Peyer's patch (tissue), 4 donors: ENCODE data around the gene TMEM51. TPM values are rescaled to one million over a fixed set of nuclear protein-coding genes. Genes with fewer than 3 reads are reported as not detected.

Experiments
- DNase-seq, 3 donors: peaks; one replicate each; pipeline ENCODE4 v3.0.0-alpha.2; 2017 to 2019
- H3K27ac ChIP-seq, 4 donors: fragments of 200-600 bp; sonication (generic); one replicate each; pipeline ENCODE4 v1.5.1; 2016 to 2019
- H3K27me3 ChIP-seq, 2 donors: fragments of 200-600 bp; sonication (generic); one replicate each; pipeline ENCODE4 v1.5.1; 2019
- H3K36me3 ChIP-seq, 3 donors: fragments of 200-600 bp; sonication (generic); one replicate each; pipeline ENCODE4 v1.5.1; 2016 to 2019
- H3K4me1 ChIP-seq, 4 donors: fragments of 200-600 bp; sonication (generic); one replicate each; pipeline ENCODE4 v1.5.1; 2016 to 2019
- H3K4me3 ChIP-seq, 4 donors: fragments of 200-600 bp; sonication (generic); 1 replicate in 3 of 4; 2 replicates in 1 of 4; pipeline ENCODE4 v1.5.1; 2016 to 2019; ENCODE audit warnings: mild to moderate bottlenecking in 1 of 4
- H3K9me3 ChIP-seq, 4 donors: fragments of 200-600 bp; sonication (generic); one replicate each; pipeline ENCODE4 v1.5.1; 2016 to 2019; ENCODE audit warnings: mild to moderate bottlenecking in 1 of 4
- POLR2A ChIP-seq, 2 donors: fragments of 450-650 bp; IDR thresholded peaks; one replicate each; pipeline ENCODE4 v1.5.1; 2017; ENCODE audit warnings: antibody characterized with exemption in 2 of 2, mild to moderate bottlenecking in 2 of 2, moderate library complexity in 2 of 2
- total RNA-seq, 4 donors: library from RNA; depleted of rRNA; stranded (reverse); fragments of >200 nt; gene quantifications; one replicate each; pipeline ENCODE4 v1.1.0, GENCODE V29; 2016
- TF ChIP-seq, protein P1 (sequence below), 6 experiments: fragments of 450-650 bp in 4 of 6; fragments of 200-600 bp in 2 of 6; sonication (generic) in 1 of 6; IDR thresholded peaks; one replicate each; pipeline ENCODE4 v1.5.1; 2017 to 2019; ENCODE audit warnings: antibody characterized with exemption in 6 of 6, mild to moderate bottlenecking in 3 of 6, moderate library complexity in 1 of 6

TMEM51 gene
- total RNA-seq, 4 donors from 2014 or later: 3.3 to 31.0 (median 20.6) TPM

DNA sequence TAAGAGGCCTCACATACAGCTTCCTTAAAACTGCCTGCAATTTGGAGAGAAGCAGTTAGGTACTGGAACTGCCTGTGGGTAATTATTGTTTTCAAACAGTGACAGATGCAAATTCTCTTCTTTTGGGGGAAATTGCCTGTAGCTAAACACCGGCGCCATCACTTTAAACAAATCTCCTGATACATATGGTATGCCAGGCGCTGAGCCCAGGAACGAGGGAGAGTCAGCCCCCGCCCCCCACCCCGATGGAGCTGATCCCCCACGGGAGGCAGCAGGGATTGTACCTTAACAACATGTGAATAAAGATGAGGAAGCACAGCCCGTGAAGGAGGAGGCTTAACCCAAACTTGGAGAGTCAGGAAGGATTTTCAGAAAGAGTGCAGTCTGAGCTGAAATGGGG lies 7.1 kb downstream of the TMEM51 start:
- Histone ChIP-seq H3K27me3 (no peaks in the 10 kb centered on the region), H3K4me1 (peaks cover 0 to 42% (median 0%) of the 10 kb centered on the region in 4 donors), H3K9me3 (no peaks in the 10 kb centered on the region), H3K36me3 (no peaks in the 10 kb centered on the region), H3K27ac (no peak overlapping the region), H3K4me3 (no peak overlapping the region)
- TF ChIP-seq, protein P1, sequence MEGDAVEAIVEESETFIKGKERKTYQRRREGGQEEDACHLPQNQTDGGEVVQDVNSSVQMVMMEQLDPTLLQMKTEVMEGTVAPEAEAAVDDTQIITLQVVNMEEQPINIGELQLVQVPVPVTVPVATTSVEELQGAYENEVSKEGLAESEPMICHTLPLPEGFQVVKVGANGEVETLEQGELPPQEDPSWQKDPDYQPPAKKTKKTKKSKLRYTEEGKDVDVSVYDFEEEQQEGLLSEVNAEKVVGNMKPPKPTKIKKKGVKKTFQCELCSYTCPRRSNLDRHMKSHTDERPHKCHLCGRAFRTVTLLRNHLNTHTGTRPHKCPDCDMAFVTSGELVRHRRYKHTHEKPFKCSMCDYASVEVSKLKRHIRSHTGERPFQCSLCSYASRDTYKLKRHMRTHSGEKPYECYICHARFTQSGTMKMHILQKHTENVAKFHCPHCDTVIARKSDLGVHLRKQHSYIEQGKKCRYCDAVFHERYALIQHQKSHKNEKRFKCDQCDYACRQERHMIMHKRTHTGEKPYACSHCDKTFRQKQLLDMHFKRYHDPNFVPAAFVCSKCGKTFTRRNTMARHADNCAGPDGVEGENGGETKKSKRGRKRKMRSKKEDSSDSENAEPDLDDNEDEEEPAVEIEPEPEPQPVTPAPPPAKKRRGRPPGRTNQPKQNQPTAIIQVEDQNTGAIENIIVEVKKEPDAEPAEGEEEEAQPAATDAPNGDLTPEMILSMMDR (IDR thresholded peaks at IDR 0.05): no peak
- TF ChIP-seq POLR2A (IDR thresholded peaks at IDR 0.05): no peak
- no peak for DNase-seq

DNA sequence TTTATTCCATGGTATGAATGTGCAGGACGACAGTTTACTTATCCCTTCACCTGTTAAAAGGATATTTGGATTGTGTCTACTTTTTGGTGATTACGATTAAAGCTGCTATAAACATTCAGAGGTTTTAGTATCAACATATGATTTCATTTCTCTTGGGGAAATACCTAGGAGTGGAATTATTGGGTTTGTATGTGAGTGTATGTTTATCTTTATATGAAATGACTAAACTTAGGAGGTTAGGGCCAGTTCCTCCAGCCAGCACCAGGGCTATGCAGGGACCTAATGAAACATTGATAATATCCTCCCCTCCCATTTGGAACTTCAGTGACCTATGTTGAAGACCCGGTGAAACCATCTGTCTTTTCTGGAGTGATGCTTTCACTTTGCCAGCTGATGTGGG lies 13.8 kb downstream of the TMEM51 start:
- Histone ChIP-seq H3K27me3 (no peaks in the 10 kb centered on the region), H3K9me3 (no peaks in the 10 kb centered on the region), H3K27ac (no peak overlapping the region), H3K36me3 (no peaks in the 10 kb centered on the region), H3K4me1 (peaks cover 0 to 16% (median 0%) of the 10 kb centered on the region in 4 donors), H3K4me3 (no peak overlapping the region)
- no peak for DNase-seq
- TF ChIP-seq POLR2A (IDR thresholded peaks at IDR 0.05): no peak
- TF ChIP-seq, protein P1 (IDR thresholded peaks at IDR 0.05): no peak

DNA sequence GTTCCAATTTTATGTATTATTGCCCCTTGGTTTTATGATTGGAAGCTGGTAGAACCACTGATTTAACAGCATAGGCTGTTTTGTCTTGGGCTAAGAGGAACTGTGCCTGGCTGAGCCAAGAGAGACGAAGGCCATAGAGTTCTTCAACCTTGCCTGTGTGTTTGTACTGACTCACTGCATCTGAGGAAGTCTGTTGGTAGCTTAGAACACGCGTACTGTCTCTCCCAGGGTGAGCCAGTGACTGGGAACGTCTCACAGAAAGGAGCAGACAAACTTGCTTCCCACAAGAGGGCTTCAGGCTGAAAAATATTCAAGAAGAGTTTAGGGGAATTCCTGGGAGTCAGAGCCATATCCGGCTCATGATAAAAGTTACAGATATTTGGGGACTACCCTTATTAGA lies 14.9 kb downstream of the TMEM51 start:
- H3K4me1 ChIP-seq: peaks cover 0 to 27% (median 2%) of the 10 kb centered on the region in 4 donors
- H3K9me3 ChIP-seq: no peaks in the 10 kb centered on the region
- H3K27ac ChIP-seq: no peak overlapping the region
- DNase-seq: no peak
- no peaks in the 10 kb centered on the region for H3K27me3 ChIP-seq
- H3K36me3 ChIP-seq: no peaks in the 10 kb centered on the region
- TF ChIP-seq, protein P1 (IDR thresholded peaks at IDR 0.05): no peak
- TF ChIP-seq POLR2A (IDR thresholded peaks at IDR 0.05): no peak
- no peak overlapping the region for H3K4me3 ChIP-seq

DNA sequence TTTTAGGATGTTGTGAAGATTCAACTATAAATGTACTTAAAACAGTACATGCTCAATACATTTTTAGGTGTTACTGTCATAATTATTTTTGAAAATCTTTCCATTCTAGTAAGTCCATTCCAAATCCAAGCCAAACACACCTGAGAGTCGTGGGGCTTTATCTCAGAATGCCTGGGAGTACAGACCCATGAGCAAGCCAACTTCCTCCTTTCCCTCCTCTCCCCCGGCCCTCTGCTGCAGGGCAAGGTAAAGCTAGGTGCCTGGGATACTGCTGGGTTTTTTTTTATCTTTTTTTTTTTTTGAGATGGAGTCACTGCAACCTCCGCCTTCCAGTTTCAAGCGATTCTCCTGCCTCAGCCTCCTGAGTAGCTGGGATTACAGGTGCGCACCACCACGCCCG lies 16.5 kb downstream of the TMEM51 start:
- no peak for TF ChIP-seq POLR2A (IDR thresholded peaks at IDR 0.05)
- TF ChIP-seq, protein P1 (IDR thresholded peaks at IDR 0.05): no peak
- Histone ChIP-seq H3K4me3 (no peak overlapping the region), H3K9me3 (no peaks in the 10 kb centered on the region), H3K27ac (no peak overlapping the region), H3K4me1 (peaks cover 0 to 42% (median 2%) of the 10 kb centered on the region in 4 donors), H3K27me3 (no peaks in the 10 kb centered on the region), H3K36me3 (no peaks in the 10 kb centered on the region)
- DNase-seq: no peak

DNA sequence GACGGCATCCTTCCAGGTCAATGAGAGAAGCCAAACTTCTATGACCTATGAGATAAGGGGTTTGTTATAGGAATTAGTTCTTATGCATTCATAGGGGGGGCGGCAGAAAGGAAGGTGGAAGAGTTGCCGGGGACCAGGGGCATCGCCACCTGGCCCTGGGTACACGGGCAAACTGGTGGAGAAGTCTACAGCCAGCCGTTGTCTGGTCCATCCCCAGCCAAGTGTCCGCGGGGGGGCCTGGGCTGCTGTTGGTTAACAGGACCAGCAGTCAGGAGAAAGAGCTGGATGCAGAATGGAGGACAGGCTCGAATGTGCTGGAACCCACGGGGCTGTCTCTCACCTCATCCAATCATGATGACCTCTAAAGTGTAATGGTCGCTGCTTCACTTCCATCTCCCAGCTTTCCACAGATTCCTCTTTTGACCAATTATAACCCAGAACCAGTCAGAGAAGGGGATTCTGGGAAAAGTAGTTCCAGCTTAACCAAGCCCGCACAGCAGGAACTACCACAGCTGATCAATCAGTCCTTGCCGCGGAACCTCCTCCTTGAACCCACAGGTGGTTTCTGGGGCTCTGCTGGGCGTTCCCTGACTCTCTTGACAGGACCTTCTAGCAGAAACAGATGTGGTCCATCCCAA lies 17.8 kb downstream of the TMEM51 start:
- no peaks in the 10 kb centered on the region for H3K36me3 ChIP-seq
- H3K27ac ChIP-seq: peak overlapping the region in 2 of 4 donors; percentile 24 to 72
- H3K4me3 ChIP-seq: peak overlapping the region in 1 of 4 donors; percentile 16
- no peaks in the 10 kb centered on the region for H3K27me3 ChIP-seq
- H3K9me3 ChIP-seq: no peaks in the 10 kb centered on the region
- peaks cover 0 to 42% (median 2%) of the 10 kb centered on the region in 4 donors for H3K4me1 ChIP-seq
- no peak for DNase-seq
- TF ChIP-seq, protein P1 (IDR thresholded peaks at IDR 0.05): no peak
- no peak for TF ChIP-seq POLR2A (IDR thresholded peaks at IDR 0.05)
